ENCODE data around the gene NXPH4.

Gene NXPH4

GRCh38 chr12:57216921-57217879, 606 bp downstream of the NXPH4 start:
- Histone ChIP-seq H3K9me3 (ENCODE audit: control insufficient read depth, low read length) (no peaks in the 10 kb centered on the region), H3K36me3 (ENCODE audit: control insufficient read depth, insufficient read depth, low read length) (no peaks in the 10 kb centered on the region), H3K4me1 (ENCODE audit: control insufficient read depth, insufficient read depth, low read length) (peaks cover 28% of the 10 kb centered on the region), H3K27me3 (ENCODE audit: control insufficient read depth, insufficient read depth, low read length) (peaks cover 82% of the 10 kb centered on the region), H3K9ac (ENCODE audit: low read length) (no peak overlapping the region), H3K4me3 (ENCODE audit: low read length) (no peak overlapping the region)

- no peak overlapping the region for H3K4me3 ChIP-seq (ENCODE audit: low read length)
- H3K36me3 ChIP-seq (ENCODE audit: control insufficient read depth, insufficient read depth, low read length) = no peaks in the 10 kb centered on the region
- H3K4me1 ChIP-seq (ENCODE audit: control insufficient read depth, insufficient read depth, low read length) = peaks cover 24% of the 10 kb centered on the region
- H3K9me3 ChIP-seq (ENCODE audit: control insufficient read depth, low read length) = no peaks in the 10 kb centered on the region
- peaks cover 92% of the 10 kb centered on the region for H3K27me3 ChIP-seq (ENCODE audit: control insufficient read depth, insufficient read depth, low read length)
- H3K9ac ChIP-seq (ENCODE audit: low read length) = no peak overlapping the region
Observed at GRCh38 chr12:57218030-57218853, 1.6 kb downstream of the NXPH4 start.

GRCh38 chr12:57219205-57219992, 2.8 kb downstream of the NXPH4 start:
- H3K4me1 ChIP-seq (ENCODE audit: control insufficient read depth, insufficient read depth, low read length) = peaks cover 16% of the 10 kb centered on the region
- no peaks in the 10 kb centered on the region for H3K9me3 ChIP-seq (ENCODE audit: control insufficient read depth, low read length)
- H3K27me3 ChIP-seq (ENCODE audit: control insufficient read depth, insufficient read depth, low read length) = peaks cover 95% of the 10 kb centered on the region
- H3K4me3 ChIP-seq (ENCODE audit: low read length) = no peak overlapping the region
- no peaks in the 10 kb centered on the region for H3K36me3 ChIP-seq (ENCODE audit: control insufficient read depth, insufficient read depth, low read length)
- no peak overlapping the region for H3K9ac ChIP-seq (ENCODE audit: low read length)

- H3K9ac ChIP-seq (ENCODE audit: low read length) = no peak overlapping the region
- H3K4me3 ChIP-seq (ENCODE audit: low read length) = no peak overlapping the region
- H3K9me3 ChIP-seq (ENCODE audit: control insufficient read depth, low read length) = no peaks in the 10 kb centered on the region
- no peaks in the 10 kb centered on the region for H3K36me3 ChIP-seq (ENCODE audit: control insufficient read depth, insufficient read depth, low read length)
- H3K4me1 ChIP-seq (ENCODE audit: control insufficient read depth, insufficient read depth, low read length) = peaks cover 20% of the 10 kb centered on the region
- peaks cover 95% of the 10 kb centered on the region for H3K27me3 ChIP-seq (ENCODE audit: control insufficient read depth, insufficient read depth, low read length)
Observed at GRCh38 chr12:57219993-57220754, 3.6 kb downstream of the NXPH4 start.

- Histone ChIP-seq H3K36me3 (ENCODE audit: control insufficient read depth, insufficient read depth, low read length) (no peaks in the 10 kb centered on the region), H3K27me3 (ENCODE audit: control insufficient read depth, insufficient read depth, low read length) (peaks cover 95% of the 10 kb centered on the region), H3K4me1 (ENCODE audit: control insufficient read depth, insufficient read depth, low read length) (peaks cover 16% of the 10 kb centered on the region), H3K9ac (ENCODE audit: low read length) (no peak overlapping the region), H3K9me3 (ENCODE audit: control insufficient read depth, low read length) (no peaks in the 10 kb centered on the region), H3K4me3 (ENCODE audit: low read length) (no peak overlapping the region)
Observed at GRCh38 chr12:57220770-57221168, 4.2 kb downstream of the NXPH4 start.

GRCh38 chr12:57221169-57221917, 4.7 kb downstream of the NXPH4 start:
- Histone ChIP-seq H3K9ac (ENCODE audit: low read length) (no peak overlapping the region), H3K36me3 (ENCODE audit: control insufficient read depth, insufficient read depth, low read length) (no peaks in the 10 kb centered on the region), H3K4me3 (ENCODE audit: low read length) (no peak overlapping the region), H3K9me3 (ENCODE audit: control insufficient read depth, low read length) (no peaks in the 10 kb centered on the region), H3K27me3 (ENCODE audit: control insufficient read depth, insufficient read depth, low read length) (peaks cover 95% of the 10 kb centered on the region), H3K4me1 (ENCODE audit: control insufficient read depth, insufficient read depth, low read length) (peaks cover 12% of the 10 kb centered on the region)

GRCh38 chr12:57222286-57223190, 5.9 kb downstream of the NXPH4 start:
- H3K4me1 ChIP-seq (ENCODE audit: control insufficient read depth, insufficient read depth, low read length) = peaks cover 5% of the 10 kb centered on the region
- H3K9ac ChIP-seq (ENCODE audit: low read length) = no peak overlapping the region
- no peaks in the 10 kb centered on the region for H3K36me3 ChIP-seq (ENCODE audit: control insufficient read depth, insufficient read depth, low read length)
- H3K4me3 ChIP-seq (ENCODE audit: low read length) = no peak overlapping the region
- H3K27me3 ChIP-seq (ENCODE audit: control insufficient read depth, insufficient read depth, low read length) = peaks cover 97% of the 10 kb centered on the region
- no peaks in the 10 kb centered on the region for H3K9me3 ChIP-seq (ENCODE audit: control insufficient read depth, low read length)

GRCh38 chr12:57223191-57224165, 6.9 kb downstream of the NXPH4 start:
- Histone ChIP-seq H3K9ac (ENCODE audit: low read length) (no peak overlapping the region), H3K4me3 (ENCODE audit: low read length) (no peak overlapping the region), H3K27me3 (ENCODE audit: control insufficient read depth, insufficient read depth, low read length) (peaks cover 90% of the 10 kb centered on the region), H3K4me1 (ENCODE audit: control insufficient read depth, insufficient read depth, low read length) (peaks cover 5% of the 10 kb centered on the region), H3K9me3 (ENCODE audit: control insufficient read depth, low read length) (no peaks in the 10 kb centered on the region), H3K36me3 (ENCODE audit: control insufficient read depth, insufficient read depth, low read length) (no peaks in the 10 kb centered on the region)

- no peaks in the 10 kb centered on the region for H3K36me3 ChIP-seq (ENCODE audit: control insufficient read depth, insufficient read depth, low read length)
- H3K4me3 ChIP-seq (ENCODE audit: low read length) = no peak overlapping the region
- H3K9me3 ChIP-seq (ENCODE audit: control insufficient read depth, low read length) = no peaks in the 10 kb centered on the region
- H3K4me1 ChIP-seq (ENCODE audit: control insufficient read depth, insufficient read depth, low read length) = peaks cover 5% of the 10 kb centered on the region
- H3K27me3 ChIP-seq (ENCODE audit: control insufficient read depth, insufficient read depth, low read length) = peaks cover 81% of the 10 kb centered on the region
- no peak overlapping the region for H3K9ac ChIP-seq (ENCODE audit: low read length)
Observed at GRCh38 chr12:57224278-57224972, 7.8 kb downstream of the NXPH4 start.
